Measurements from ENCODE around the gene SLAMF1.

The SLAMF1 gene

GRCh38 chr1:160637065-160637464 is 9.8 kb downstream of the SLAMF1 start:
- TF ChIP-seq GABPA (IDR thresholded peaks at IDR 0.05; ENCODE audit: low read depth) (no peak), SPI1 (IDR thresholded peaks at IDR 0.05; ENCODE audit: borderline replicate concordance, low read depth) (no peak), CTCF (IDR thresholded peaks at IDR 0.05; ENCODE audit: insufficient read depth, low read length) (no peak), REST (IDR thresholded peaks at IDR 0.05; ENCODE audit: insufficient replicate concordance, low read depth) (no peak), POLR2AphosphoS5 (IDR thresholded peaks at IDR 0.05; ENCODE audit: low read depth) (no peak)
- Histone ChIP-seq H3K27ac (replicated peaks) (no peak overlapping the region), H3K27me3 (ENCODE audit: insufficient read depth, poor library complexity, severe bottlenecking) (no peaks in the 10 kb centered on the region), H3K4me3 (replicated peaks; ENCODE audit: insufficient read depth, low read length) (no peak overlapping the region)
- no peak for DNase-seq (ENCODE audit: low read depth in 1 of 2, low spot score in 1 of 2)

- Histone ChIP-seq H3K4me3 (replicated peaks; ENCODE audit: insufficient read depth, low read length) (no peak overlapping the region), H3K27ac (replicated peaks) (no peak overlapping the region), H3K27me3 (ENCODE audit: insufficient read depth, poor library complexity, severe bottlenecking) (no peaks in the 10 kb centered on the region)
- TF ChIP-seq GABPA (IDR thresholded peaks at IDR 0.05; ENCODE audit: low read depth) (no peak), SPI1 (IDR thresholded peaks at IDR 0.05; ENCODE audit: borderline replicate concordance, low read depth) (no peak), REST (IDR thresholded peaks at IDR 0.05; ENCODE audit: insufficient replicate concordance, low read depth) (no peak), CTCF (IDR thresholded peaks at IDR 0.05; ENCODE audit: insufficient read depth, low read length) (no peak), POLR2AphosphoS5 (IDR thresholded peaks at IDR 0.05; ENCODE audit: low read depth) (no peak)
- DNase-seq (ENCODE audit: low read depth in 1 of 2, low spot score in 1 of 2): no peak
Measured at GRCh38 chr1:160636547-160636946, 10.3 kb downstream of the SLAMF1 start.

- no peak for TF ChIP-seq GABPA (IDR thresholded peaks at IDR 0.05; ENCODE audit: low read depth)
- TF ChIP-seq CTCF (IDR thresholded peaks at IDR 0.05; ENCODE audit: insufficient read depth, low read length): no peak
- no peak for TF ChIP-seq SPI1 (IDR thresholded peaks at IDR 0.05; ENCODE audit: borderline replicate concordance, low read depth)
- no peak for TF ChIP-seq POLR2AphosphoS5 (IDR thresholded peaks at IDR 0.05; ENCODE audit: low read depth)
- Histone ChIP-seq H3K27ac (replicated peaks) (no peak overlapping the region), H3K27me3 (ENCODE audit: insufficient read depth, poor library complexity, severe bottlenecking) (no peaks in the 10 kb centered on the region), H3K4me3 (replicated peaks; ENCODE audit: insufficient read depth, low read length) (no peak overlapping the region)
- no peak for DNase-seq (ENCODE audit: low read depth in 1 of 2, low spot score in 1 of 2)
Measured at GRCh38 chr1:160636076-160636475, 10.8 kb downstream of the SLAMF1 start.
